ENCODE data around the gene PGAM2. TPM values are rescaled to one million over a fixed set of nuclear protein-coding genes. Genes with fewer than 3 reads are reported as not detected.

The PGAM2 gene
- total and polyA plus RNA-seq, 2 experiments from 2014 or later, result 2.9 to 7.8 TPM

- TF ChIP-seq ZNF462 (CRISPR knock-in tag; IDR thresholded peaks at IDR 0.05), result no peak
Measured at GRCh38 chr7:44067064-44067951, 1.9 kb upstream of the PGAM2 start (continued).

- H3K36me3 ChIP-seq (ENCODE audit: insufficient read depth), result no peaks in the 10 kb centered on the region
- H3K4me2 ChIP-seq, result peak overlapping the region; percentile 69; the same call in 1 of the 2 replicates
- Mint-ChIP-seq H3K27me3 (ENCODE audit: insufficient read depth, low read depth, poor library complexity) (peaks cover 24% of the 10 kb centered on the region), H3K27ac (no peak overlapping the region; the same call in 1 of the 2 replicates), H3K4me3 (no peak overlapping the region), H3K36me3 (ENCODE audit: low read depth) (peaks cover 9% of the 10 kb centered on the region), H3K9me3 (no peaks in the 10 kb centered on the region; the same call in 2 of the 3 replicates), H3K4me1 (peaks cover 29% of the 10 kb centered on the region)
- H3K27me3 ChIP-seq (ENCODE audit: insufficient read depth), result peaks cover 28% of the 10 kb centered on the region
- peaks cover 27% of the 10 kb centered on the region for H3K4me1 ChIP-seq (ENCODE audit: insufficient read depth)
- peaks cover 5% of the 10 kb centered on the region; the same call in 1 of the 2 replicates for H3F3A ChIP-seq (replicated peaks; ENCODE audit: low read depth)
- H2AFZ ChIP-seq, result no peak overlapping the region
- no peak for DNase-seq (ENCODE audit: low spot score)
- no peak for ATAC-seq
- no peak overlapping the region for H3K27ac ChIP-seq (ENCODE audit: low read depth)
- H4K20me1 ChIP-seq (replicated peaks; ENCODE audit: insufficient read depth), result 0 out of 2 replicates have a peak, but pooled peaks cover 7% of the 10 kb centered on the region
- no peak overlapping the region for H3K4me3 ChIP-seq
- 0 out of 4 replicates have a peak, but pooled peaks of 1 of the 2 experiments have one; percentile 19 for TF ChIP-seq CTCF (conservative IDR thresholded peaks at IDR 0.05; ENCODE audit: low read depth in 2 of 2)
- no peak for TF ChIP-seq ZNF331 (CRISPR knock-in tag; IDR thresholded peaks at IDR 0.05; ENCODE audit: low read depth)
- no peak for TF ChIP-seq STAT1 (IDR thresholded peaks at IDR 0.05; ENCODE audit: unreplicated experiment)
- no peaks in the 10 kb centered on the region for H3K79me2 ChIP-seq (replicated peaks; ENCODE audit: insufficient read depth)
- H3K9me2 ChIP-seq (ENCODE audit: insufficient read depth), result no peaks in the 10 kb centered on the region
Measured at GRCh38 chr7:44066494-44067063, 1.2 kb upstream of the PGAM2 start.
